SU-DHL-6 (cell line): Measurements from ENCODE around the gene HOXC13.

Source experiments
- CTCF ChIP-seq: fragments of 200-600 bp; sonication (generic); IDR thresholded peaks from one replicate; pipeline ENCODE4 v1.5.1; 2017; ENCODE audit warnings: antibody characterized with exemption, mild to moderate bottlenecking, low read length, moderate library complexity; ENCODE audit not compliant: insufficient read depth, poor library complexity, severe bottlenecking
- EZH2phosphoT487 ChIP-seq: fragments of 200-600 bp; sonication (generic), shearing (Covaris generic); conservative IDR thresholded peaks from 2 replicates; pipeline ENCODE4 v1.6.1; 2018; ENCODE audit warnings: mild to moderate bottlenecking, antibody characterized with exemption, low read length, moderate library complexity, mixed read lengths

DNA sequence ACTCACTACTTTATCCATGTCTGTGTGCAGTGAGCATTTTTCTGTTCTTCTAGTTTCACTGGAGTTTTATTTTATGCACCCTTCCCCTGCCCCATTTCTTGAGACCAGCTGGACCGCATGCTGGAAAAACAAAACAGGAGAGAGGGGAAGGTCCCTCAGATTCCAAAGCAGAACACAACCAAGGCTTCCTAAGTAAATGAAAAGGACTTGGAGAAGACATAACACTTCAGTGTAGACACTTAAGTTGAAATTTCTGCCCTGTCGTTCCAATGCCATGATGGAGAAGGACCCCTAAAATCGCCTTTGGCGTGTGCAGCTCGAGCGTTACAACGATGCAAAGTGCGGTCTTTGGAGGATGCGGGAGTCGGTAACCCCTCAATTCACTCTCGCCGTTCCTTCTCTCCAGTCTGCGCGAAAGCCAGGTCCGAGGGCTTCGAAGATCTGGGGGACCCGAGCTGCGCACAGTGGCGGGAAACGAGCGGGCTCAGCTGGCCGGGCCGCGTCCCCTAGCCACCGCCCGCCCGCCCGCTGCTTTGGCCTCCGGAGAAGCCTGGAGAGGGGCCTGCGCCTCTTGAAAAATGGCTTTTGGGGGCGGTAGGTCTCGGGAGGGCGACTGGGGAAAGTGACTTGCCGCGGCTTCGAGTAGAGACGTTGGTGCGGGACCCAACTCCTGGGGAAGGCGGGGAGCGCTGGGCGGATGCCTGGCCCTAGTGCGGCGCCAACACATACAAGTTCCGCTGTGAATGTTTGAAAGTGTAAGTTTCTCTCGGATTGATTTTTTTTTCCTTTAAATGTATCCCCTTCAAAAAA, 11.2 kb upstream of the HOXC13 start:
- TF ChIP-seq CTCF (no peak), EZH2phosphoT487 (no peak)
